HG03354 (cell line): ENCODE measurements around the gene SLC25A1.

Experiments
- ATAC-seq: cut with Tn5 transposase; IDR thresholded peaks from one replicate; pipeline ENCODE4 v1.9.1; 2021; ENCODE audit warnings: mild to moderate bottlenecking; ENCODE audit not compliant: unreplicated experiment, poor library complexity, severe bottlenecking

Gene SLC25A1

DNA sequence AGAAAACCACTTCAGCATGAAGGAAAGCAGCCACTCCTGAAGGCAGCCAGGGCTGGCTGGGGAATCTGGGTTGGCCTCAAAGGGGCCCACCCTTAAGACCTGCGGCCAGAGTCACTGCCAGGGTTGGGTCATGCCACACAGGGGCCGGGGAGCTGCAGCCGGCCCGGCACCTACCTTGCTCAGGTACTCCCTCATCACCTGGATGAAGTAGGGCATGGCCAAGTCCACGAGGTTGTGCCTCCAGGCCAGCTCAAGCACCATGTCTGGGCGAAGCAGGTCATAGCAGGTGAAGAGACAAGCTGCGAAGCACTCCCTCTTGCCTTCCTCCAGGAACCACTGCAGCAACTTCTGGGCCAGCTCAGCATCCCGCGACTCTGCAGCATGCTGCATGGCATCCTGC is 4.7 kb upstream of the SLC25A1 start:
- no peak for ATAC-seq

GRCh38 chr22:19182472-19183157 is 4.1 kb upstream of the SLC25A1 start:
- ATAC-seq, result no peak

DNA sequence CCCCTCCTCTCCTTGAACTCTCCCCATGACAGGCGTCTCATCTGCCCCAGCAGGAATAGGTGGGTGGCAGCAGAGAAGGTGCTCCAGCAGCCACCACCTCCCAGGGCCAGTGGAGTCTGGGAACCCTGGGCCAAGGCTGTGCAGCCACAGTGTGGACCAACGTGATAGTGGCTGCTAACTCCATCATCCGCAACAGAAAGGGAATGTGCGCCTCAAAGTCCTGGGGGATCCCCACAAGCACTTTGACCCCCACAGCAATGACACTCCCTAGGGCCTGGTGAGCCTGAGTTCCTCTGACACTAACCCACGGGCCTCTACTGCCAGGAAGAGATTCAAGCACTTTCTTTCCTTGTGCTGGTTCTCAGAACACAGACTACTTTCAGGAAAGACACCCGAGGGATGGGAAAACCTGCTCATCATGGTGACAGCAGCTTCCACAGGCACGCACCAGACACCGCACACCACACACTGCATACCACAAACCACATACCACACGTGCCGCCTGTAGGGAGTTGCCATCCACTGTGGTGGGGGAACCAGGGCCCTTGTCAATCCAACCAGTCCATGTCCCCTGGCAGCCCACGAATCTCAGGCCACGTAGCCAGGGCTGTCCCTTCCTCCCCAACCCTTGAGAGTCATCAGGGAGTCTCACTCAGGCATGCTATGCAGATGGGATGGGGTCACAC is 3.4 kb upstream of the SLC25A1 start:
- no peak for ATAC-seq

DNA sequence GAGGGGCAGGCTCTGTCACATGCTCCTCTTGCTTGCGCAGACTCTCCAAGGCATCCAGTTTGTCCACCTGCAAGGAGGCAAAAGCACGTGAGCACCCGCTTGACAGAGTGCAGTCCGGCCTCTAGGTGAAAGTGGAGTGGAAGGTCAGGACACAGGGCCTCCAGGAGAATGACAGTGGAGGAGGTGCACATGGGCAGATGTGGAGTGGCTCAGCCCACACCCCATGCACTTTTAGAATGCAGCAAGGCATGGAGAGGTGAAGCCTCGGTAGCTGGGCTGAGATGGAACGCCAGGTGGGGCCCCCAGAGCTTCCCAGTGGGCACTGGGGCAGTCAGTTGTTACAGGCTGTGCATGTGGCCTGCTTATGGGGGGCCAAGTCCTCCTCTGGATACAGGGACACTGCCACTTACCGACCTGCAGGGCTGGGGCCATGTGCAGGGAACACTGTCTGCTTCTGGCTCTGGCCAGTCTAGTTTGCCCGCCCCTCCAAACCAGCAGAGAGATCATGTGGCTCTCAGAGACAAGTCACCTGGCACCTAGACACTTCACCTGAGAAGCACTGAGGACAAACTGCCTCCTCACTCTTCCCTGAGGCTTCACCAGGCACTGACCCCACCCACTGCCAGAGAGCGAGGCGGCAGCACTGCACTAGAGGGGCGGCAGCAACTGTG is 2.3 kb upstream of the SLC25A1 start:
- ATAC-seq, result no peak

- no peak for ATAC-seq
These were observed 1.7 kb upstream of the SLC25A1 start for GRCh38 chr22:19180234-19180633.

- peak; percentile 55 for ATAC-seq
These were observed 1.0 kb upstream of the SLC25A1 start for GRCh38 chr22:19179497-19180048.

DNA sequence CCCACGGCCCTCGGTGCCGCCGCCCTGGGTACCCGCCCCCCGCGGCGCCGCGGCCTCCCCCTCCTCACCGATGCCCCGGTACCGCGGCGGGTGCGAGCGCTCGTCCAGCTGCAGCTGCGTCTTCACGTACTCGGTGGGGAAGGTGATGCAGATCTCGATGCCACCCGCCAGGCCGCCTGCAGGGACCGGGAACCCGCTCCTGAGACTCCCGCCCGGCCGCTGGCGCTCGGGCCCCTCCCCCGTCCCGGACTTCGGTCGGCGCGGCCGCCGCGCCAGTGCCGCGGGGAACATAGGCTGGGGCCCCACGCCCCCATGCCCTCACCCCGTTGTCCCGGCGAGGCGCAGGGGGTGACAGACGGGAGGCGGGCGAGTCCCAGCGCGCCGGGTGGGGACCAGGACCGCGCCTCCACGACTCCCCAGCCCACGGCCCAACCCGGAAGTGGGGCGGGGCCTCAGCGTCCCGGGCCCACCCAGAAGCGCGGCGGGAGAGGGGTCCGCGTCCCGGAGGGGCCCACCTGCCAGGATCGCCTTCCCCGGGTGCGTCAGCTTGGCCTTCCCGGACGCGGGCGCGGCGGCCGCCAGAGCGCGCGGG is 375 bp downstream of the SLC25A1 start:
- peak; percentile 41 for ATAC-seq

DNA sequence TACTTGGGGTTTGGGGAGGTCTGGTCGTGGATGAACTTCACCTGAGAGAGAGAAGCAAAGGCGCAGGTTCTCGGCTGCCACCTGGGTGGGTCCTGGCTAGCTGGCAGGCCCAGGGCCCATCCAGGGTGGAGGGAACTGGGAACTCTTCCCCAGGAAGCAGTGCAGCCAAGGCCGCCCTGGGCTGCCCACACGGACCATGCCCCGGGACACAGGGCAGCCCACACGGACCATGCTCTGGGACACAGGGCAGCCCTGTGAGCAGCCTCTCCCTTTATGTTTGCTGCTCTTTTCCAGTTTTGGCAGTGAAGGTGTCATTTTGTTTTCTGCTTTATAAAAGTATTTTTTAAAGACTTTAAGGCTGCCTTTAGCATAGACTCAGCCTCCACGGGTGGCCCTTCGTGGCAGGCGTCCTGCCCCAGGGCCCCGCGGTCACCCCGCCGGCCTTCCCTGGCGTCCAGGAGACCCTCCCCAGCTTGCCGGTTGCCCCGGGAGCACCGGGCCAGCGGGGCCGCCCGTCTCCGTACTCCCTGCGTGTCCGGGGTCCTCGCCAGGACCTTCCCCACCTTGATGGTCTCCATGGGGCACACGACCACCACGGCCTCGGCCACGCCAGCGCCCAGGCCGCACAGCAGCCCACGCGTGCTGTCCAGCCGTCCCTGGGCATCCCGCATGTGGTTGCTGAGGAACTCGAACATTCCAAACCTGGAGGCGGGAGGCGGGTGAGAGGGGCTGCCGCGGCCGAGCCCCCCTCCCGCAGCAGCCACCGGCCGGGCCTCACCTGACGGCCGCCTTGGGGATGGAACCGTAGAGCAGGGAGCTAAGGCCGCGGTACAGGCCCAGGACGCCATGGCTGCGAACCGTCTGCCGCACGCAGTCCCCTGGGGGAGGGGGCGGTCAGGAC is 1.1 kb downstream of the SLC25A1 start:
- no peak for ATAC-seq

DNA sequence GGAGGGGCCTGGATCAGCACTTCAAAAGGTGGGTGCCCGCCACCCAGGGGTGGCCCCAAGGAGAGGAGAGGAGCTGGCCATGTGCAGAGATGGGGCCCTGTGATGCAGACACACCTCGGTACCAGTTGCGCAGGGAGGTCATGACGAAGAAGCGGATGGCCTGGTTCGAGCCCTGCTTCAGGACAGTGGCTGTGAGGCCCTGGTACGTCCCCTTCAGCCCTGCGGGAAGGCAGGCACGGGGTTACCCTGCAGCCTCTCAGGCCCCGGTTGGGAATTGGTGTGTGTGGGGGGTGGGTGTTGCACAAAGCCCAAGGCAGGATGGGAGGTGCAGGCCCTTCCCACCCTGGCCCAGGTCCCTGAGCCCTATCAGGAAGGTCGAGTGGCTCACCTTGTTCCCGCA is 1.8 kb downstream of the SLC25A1 start:
- no peak for ATAC-seq

GRCh38 chr22:19176175-19176643 is 2.3 kb downstream of the SLC25A1 start:
- no peak for ATAC-seq

GRCh38 chr22:19175602-19176174 is 2.8 kb downstream of the SLC25A1 start:
- ATAC-seq, result no peak

DNA sequence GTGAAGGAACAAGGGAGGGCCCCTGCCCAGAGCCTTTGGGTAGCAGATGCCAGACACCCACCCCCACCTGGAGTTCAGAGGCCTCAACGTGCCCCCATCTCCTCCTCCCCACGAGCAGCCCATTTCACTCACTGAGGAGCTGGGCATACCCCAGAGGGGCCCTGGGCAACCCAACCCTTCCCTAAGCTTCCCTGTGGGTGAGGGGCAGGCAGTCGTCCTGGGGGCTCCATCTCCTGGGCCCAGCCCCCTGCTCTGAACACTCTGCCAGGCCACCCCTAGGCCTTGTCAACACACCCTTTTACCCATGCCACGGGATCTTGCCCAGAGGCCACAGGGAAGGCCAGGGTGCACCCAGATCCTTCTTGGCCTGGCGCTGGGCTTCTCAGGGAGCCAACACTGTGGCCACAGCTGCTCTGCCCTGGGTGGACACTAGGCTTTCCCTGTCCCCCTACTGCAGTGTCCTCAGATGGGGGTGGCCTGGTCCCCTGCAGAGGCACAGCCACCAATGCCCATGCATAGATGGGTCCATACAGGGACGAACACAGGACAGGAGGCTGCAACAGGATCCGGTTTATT is 3.4 kb downstream of the SLC25A1 start:
- ATAC-seq, result no peak

DNA sequence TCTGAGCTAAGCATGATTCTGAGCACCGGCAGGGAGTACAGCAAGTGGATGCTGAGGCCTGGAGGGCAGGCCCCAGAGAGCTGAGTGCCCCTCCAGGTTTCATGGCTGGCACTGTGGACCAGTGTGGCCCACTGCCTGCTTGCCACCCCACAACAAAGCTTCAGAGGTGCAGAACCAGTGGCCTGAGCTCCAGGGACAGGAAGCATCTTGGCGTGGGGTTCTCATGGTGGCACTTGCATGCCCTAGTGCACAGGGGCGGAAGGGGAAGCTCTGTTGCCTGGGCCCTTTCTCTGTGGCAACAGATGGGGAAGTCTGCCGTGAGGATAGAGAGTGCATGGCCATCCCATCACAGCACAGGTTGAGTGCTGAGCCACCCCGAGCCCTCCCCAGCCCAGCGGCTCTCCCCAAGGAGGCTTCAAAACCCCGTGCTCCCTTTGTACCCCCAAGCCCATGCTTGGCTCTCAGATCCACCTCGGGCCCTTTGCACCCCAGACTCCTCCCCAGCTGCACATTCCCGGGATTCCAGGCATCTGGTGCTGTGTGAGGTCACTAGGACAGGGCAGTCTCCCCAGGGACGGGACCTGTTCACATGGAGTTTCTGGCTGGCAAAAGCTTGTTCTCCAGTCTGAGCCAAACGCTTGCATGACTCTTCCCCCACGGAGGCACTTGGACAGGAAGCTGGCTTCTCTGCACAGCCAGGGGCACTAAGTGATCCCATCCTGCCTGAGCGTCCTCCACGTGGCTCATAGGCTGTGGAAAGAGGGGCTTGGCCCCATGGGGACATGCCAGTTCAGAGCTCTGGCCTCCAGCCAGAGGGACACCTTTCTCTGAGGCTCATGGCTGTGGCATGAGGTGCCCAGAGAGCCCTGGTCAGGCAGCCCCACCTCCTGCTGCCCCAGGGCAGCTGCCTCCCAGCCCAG is 4.2 kb downstream of the SLC25A1 start:
- ATAC-seq, result no peak

- ATAC-seq, result no peak
These were observed 5.2 kb downstream of the SLC25A1 start for GRCh38 chr22:19173047-19174035.

GRCh38 chr22:19172213-19173046 is 6.1 kb downstream of the SLC25A1 start:
- ATAC-seq, result no peak

- ATAC-seq, result no peak
These were observed 8.6 kb downstream of the SLC25A1 start for GRCh38 chr22:19169947-19170318.
